SU-DHL-6 (cell line): ENCODE results near the gene C1QB.

Source experiments
- EZH2phosphoT487 ChIP-seq: fragments of 200-600 bp; sonication (generic), shearing (Covaris generic); conservative IDR thresholded peaks from 2 replicates; pipeline ENCODE4 v1.6.1; 2018; ENCODE audit warnings: mild to moderate bottlenecking, antibody characterized with exemption, low read length, moderate library complexity, mixed read lengths
- TF ChIP-seq, protein P1 (sequence below): fragments of 200-600 bp; sonication (generic); IDR thresholded peaks from one replicate; pipeline ENCODE4 v1.5.1; 2017; ENCODE audit warnings: antibody characterized with exemption, mild to moderate bottlenecking, low read length, moderate library complexity; ENCODE audit not compliant: insufficient read depth, poor library complexity, severe bottlenecking

DNA sequence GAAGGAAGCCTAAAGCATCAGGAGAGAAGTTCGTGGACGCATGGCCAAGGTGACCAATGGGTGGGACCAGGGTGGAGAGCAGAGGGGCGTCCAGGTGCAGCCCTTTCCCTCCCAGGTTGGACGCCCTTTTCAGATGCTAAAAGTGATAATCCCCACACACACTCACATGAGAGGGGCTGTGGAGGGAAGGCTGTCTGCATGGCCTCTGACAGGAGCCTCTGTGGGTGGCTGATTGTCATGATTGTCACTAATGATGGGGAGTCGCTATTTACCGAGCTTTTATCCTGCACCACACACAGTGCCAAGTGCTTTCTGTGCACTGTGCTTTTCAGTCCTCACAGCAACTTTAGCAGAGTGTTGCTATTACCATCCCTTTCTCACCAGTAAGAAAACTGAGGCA, 43.7 kb upstream of the C1QB start:
- TF ChIP-seq, protein P1, sequence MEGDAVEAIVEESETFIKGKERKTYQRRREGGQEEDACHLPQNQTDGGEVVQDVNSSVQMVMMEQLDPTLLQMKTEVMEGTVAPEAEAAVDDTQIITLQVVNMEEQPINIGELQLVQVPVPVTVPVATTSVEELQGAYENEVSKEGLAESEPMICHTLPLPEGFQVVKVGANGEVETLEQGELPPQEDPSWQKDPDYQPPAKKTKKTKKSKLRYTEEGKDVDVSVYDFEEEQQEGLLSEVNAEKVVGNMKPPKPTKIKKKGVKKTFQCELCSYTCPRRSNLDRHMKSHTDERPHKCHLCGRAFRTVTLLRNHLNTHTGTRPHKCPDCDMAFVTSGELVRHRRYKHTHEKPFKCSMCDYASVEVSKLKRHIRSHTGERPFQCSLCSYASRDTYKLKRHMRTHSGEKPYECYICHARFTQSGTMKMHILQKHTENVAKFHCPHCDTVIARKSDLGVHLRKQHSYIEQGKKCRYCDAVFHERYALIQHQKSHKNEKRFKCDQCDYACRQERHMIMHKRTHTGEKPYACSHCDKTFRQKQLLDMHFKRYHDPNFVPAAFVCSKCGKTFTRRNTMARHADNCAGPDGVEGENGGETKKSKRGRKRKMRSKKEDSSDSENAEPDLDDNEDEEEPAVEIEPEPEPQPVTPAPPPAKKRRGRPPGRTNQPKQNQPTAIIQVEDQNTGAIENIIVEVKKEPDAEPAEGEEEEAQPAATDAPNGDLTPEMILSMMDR, result no peak
- no peak for TF ChIP-seq EZH2phosphoT487
